NCI-H1417 treated with DMSO at 0.1 percent for 48 hours (cell line): ENCODE measurements around the gene ACYP2.
"Not testable (repeated sequence)": the region's sequence is repeated elsewhere in the genome, so short reads cannot be mapped to it uniquely, and the experiment has no call there.

Source experiments
- DNase-seq: peaks from one replicate; lab custom pipeline; 2025; lab: John Stamatoyannopoulos, UW

ACYP2 gene

DNA sequence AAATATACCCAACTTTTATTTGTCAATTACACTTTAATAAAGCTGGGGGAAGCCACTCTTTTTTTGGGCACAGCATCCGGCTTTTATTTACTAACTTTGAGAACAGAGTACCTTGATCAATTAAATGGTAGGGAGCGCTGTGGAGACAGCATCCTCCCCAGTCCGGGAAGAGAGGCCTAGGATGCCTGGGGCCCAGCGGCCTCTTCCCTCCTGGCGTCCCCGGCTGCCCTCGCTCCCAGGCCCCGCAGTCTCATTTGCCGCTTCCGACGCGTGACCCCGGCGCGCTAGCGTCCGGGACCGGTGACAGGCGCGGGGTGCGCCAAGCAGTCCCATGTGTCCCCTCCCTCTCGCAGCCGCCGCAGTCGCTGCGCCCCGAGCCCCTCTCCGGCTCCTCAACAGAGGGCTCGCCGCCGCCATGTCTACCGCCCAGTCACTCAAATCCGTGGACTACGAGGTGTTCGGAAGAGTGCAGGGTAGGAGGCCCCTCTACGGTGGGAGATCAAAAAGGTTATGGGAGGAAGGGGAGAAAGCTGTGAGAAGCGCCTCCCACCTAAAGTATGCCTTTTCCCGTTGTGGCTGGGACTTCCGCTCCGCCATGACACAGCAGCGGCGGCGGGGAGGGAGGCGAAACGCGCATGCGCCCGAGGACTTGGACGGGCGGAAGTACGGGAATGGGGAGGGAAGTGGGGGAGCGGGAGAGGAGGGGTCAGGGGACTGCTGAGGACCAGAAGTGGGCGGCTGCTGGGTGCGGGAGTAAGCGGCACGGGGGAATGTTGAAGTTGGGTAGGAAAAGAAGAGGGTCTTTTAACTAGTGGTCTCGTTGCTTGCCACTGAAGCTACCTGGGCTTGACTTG, at the start of gene ACYP2:
ACYP2 (plus strand) TSS at position 332 of the 854 bp plus-strand sequence.
- DNase-seq: peak; percentile 84

GRCh38 chr2:54065891-54066290, 49.5 kb upstream of the ACYP2 start:
- DNase-seq: no peak

- no peak for DNase-seq
These were observed 47.5 kb upstream of the ACYP2 start for GRCh38 chr2:54067851-54068375.

DNA sequence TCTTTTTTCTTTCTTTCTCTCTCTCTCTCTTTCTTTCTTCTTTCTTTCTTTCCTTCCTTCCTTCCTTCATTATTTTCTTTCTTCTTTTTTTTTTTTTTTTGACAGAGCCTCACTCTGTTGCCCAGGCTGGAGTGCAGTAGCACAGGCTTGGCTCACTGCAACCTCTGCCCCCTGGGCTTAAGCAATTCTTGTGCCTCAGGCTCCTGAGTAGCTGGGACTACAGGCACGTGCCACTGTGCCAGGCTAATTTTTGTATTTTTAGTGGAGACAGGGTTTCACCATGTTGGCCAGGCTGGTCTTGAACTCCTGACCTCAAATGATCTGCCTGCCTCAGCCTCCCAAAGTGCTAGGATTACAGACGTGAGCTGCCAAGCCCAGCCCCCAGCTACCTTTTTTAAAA, 42.9 kb upstream of the ACYP2 start:
- not testable (repeated sequence) for DNase-seq

- no peak for DNase-seq
These were observed 41.6 kb upstream of the ACYP2 start for GRCh38 chr2:54073796-54074195.

DNA sequence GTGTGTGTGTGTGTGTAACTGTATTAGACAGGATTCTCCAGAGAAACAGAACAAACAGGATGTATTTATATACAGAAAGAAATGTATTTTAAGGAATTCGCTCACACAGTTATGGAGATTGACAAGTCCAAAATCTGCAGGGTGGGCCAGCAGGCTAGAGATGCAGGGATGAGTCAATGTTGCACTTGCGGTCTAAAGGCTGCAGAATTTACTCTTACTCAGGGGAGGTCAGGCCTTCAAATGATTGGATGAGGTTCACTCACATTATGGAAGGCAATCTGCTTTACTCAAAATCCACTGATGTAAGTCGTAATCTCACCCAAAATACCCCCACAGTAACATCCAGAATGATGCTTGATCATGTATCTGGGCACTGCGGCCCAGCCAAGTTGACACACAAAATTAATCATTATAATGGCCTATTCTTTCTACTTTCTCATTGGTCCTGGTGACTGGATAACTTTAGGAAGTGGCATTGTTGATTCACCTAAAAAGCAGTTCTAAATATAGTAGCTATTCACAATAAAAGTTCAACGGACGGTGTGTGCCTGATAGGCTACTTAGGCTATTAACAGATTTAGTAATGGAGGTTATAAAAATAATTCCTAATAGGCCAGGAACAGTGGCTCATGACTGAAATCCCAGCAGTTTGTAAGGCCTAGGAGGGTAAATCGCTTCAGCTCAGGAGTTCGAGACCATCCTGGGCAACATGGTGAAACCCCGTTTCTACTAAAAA, 40.6 kb upstream of the ACYP2 start:
- no peak for DNase-seq

GRCh38 chr2:54076586-54076985, 38.8 kb upstream of the ACYP2 start:
- DNase-seq: no peak

DNA sequence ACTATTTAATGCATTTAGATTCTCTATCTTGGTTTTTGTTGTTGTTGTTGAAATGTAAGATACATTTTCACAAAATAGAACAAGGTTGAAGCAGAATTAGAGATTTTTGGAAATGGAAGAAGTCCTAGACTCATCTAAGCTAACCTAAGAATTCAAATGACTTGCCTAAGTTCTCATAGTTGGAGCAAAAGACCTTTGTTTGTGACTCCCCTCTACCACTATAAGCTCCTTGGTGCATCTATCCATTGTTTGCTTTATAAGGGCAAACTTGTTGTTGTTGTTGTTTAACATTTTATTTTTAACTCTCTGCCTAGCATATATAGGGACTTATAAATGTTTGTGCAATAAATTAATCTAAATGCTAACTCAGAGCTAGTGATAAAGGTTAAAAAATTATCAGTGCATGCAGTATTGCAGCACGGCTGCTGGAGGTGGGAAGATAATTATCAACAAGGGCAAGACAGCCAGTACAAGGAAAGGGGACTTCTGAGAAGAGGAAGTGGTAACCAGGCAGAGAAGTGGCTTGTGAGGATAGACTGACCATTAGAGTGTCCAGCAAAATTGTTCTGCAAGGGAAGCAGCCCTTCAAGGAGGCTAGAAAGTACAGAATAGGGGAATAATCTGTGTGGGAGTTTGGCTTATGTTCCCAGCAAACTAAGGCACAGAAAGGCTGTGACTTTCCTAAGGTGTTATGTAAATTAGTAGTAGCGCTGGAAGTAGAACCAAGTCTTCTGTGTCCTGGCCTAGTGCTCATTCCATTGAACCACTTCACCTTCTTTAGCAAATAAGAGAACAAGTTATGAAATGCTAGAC, 38.1 kb upstream of the ACYP2 start:
- no peak for DNase-seq

DNA sequence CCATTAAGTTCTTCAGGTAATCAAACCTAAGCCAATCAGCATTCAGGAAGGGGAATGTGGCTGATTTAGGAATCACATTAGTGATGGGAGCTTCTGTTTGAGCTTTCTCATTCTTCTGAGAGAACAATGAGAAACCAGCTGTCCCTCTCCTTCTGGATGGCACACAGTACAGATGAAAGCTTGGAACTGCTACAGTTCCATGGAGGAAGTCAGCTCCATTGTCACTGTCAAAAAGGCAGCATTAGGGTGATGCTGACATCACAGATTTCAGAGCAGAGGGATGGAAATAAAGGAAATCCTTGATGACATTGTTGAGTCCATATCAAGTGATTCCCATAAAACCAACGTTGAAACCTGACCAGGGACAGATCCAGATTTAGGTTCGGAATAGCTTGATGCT, 36.1 kb upstream of the ACYP2 start:
- DNase-seq: no peak

- no peak for DNase-seq
These were observed 33.8 kb upstream of the ACYP2 start for GRCh38 chr2:54081574-54081973.

GRCh38 chr2:54083021-54083420, 32.4 kb upstream of the ACYP2 start:
- DNase-seq: no peak

DNA sequence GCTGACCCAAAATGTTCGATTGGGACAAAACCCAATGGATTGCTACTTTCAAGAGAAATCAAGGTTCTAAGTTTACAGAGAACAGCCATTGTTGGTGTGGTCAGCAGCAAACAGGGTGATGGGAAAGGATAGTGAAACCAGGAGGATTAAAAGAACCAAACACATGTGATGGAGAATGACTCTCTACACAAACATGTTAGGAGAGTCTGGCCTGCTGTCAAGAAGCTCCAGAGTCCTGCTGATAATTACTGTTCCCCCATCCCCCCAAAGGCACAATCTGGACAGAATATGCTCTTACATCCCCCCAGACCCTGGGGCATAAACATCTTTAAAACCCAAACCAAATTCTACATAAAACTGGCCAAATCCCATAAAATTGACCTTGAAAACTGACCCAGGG, 32.0 kb upstream of the ACYP2 start:
- DNase-seq: no peak

DNA sequence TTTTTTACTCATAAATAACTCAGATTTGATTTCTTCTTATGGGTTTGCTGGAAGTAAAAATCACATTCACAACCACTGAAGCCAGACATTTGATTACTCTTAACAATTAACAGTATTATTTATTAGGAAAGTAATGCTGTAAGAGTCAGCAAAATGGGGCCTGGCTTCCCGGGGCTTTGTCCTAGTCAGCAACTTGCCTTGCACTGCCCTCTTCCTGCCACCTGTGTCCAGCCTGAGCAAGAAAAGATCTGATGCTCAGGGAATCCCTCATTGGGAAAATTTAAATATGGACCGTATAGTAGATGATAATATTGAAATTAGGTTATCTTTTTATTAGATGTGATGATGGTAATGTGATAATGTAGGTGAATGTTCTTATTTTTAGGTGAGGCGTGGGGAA, 30.8 kb upstream of the ACYP2 start:
- DNase-seq: no peak

DNA sequence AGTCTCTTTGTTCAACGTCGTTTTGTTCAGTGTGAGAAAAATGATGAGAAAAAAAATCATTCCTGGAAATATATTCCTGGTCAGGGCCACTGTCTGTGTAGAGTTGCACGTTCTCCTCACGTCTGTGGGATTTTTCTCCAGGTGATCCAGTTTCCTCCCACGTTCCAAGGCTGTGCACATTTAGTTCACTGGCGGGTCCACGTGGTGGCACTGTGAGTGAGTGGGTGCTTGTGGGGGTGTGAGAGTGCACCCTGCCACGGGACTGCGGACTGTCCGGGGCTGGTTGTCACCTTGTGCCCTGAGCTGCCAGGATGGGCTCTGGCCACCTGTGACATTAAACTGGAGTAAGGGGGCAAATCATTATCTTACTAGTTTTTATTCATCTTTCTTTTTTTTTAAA, 30.3 kb upstream of the ACYP2 start:
- no peak for DNase-seq

DNA sequence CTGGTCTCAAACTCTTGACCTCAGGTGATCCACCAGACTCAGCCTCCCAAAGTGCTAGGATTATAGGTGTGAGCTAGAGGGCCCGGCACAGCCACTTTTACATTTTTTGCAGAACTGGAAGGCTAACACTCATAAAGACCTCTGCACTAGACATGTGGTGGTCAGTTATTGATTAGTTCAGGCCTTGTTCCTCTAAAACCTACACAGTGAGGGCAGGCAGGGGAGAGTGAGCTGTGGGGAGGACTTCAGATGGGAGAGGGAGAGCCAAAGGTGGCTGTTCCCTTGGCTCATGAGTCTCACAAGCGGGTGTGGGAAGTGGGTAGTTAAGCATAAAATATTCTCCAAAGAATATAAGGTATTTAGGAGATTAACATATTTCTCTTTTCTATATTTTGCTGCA, 29.3 kb upstream of the ACYP2 start:
- no peak for DNase-seq

DNA sequence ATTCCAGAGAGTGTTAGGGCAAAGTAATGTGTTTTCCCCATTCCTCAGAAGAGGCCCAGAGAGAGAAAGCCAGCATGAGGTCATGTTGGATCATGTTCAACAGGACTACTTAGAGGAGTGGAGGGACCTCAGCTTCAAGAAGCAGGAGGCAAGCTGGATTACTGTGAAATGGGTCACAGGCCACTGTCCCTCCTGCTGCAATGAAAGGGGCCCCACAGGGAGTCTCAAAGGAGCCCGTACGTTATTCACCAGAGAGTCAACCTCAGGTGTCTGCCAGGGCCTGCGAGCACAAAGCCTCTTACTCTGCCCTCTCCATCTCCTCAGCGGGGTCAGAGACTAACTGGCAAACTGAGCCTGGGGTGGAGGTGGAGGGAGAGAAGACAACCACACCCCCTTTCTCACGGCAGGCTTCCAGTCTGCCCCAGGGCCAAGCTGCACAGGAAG, 27.2 kb upstream of the ACYP2 start:
- DNase-seq: no peak

DNA sequence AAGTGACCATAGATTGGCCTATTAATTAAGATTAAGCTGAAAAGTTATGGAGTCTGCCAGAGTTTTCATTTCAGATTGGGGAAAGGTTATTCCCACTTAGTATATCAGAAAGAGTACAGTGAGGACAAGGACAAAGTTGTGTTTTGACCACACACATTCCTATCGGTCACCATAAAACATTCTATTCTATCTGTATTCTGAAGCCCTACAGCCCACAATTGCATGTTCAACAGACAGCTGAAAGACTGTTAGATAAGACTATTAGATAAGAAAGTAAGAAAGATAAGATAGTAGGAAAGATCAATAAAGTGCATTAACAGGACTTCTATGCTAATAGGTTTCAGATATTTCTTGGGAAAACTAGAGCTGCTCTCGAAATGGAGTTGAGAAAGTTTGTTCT, 26.7 kb upstream of the ACYP2 start:
- no peak for DNase-seq

DNA sequence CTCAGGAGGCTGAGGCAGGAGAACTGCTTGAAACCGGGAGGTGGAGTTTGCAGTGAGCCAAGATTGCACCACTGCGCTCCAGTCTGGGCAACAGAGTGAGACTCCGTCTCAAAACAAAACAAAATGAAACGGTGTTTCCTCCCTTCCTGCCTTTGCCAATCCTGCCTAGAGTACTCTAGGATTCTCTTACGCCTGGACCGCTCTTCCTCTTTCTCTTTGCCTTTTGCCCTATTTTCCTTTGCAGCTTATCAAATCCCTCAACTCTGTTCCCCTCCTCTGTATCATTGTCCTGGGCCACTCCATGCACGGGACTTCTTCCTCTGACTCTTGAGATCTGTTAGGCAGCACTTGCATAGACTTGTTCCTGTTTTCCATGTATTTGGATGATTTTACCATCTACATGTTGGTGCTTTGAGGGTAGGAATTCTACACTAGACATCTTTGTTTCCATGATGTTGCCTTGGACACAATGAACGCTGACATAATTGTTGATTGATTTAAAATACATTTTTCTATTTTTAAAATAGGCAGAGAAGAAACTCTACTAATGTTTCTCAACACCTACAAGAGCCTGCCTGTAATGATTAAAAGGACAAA, 24.8 kb upstream of the ACYP2 start:
- no peak for DNase-seq

- no peak for DNase-seq
These were observed 22.5 kb upstream of the ACYP2 start for GRCh38 chr2:54092940-54093339.

DNA sequence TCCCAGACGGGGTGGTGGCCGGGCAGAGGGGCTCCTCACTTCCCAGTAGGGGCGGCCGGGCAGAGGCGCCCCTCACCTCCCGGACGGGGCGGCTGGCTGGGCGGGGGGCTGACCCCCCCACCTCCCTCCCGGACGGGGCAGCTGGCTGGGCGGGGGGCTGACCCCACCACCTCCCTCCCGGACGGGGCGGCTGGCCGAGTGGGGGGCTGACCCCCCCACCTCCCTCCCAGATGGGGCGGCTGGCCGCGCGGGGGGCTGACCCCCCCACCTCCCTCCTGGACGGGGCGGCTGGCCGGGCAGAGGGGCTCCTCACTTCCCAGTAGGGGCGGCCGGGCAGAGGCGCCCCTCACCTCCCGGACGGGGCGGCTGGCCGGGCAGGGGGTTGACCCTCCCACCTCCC, 20.0 kb upstream of the ACYP2 start:
- not testable (repeated sequence) for DNase-seq

DNA sequence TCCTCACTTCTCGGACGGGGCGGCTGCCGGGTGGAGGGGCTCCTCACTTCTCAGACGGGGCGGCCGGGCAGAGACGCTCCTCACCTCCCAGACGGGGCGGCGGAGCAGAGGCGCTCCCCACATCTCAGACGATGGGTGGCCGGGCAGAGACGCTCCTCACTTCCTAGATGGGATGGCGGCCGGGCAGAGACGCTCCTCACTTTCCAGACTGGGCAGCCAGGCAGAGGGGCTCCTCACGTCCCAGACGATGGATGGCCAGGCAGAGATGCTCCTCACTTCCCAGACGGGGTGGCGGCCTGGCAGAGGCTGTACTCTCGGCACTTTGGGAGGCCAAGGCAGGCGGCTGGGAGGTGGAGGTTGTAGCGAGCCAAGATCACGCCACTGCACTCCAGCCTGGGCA, 19.3 kb upstream of the ACYP2 start:
- DNase-seq: not testable (repeated sequence)

GRCh38 chr2:54097124-54097523, 18.3 kb upstream of the ACYP2 start:
- no peak for DNase-seq
